ENCODE data around the gene EFCAB6.

DNA sequence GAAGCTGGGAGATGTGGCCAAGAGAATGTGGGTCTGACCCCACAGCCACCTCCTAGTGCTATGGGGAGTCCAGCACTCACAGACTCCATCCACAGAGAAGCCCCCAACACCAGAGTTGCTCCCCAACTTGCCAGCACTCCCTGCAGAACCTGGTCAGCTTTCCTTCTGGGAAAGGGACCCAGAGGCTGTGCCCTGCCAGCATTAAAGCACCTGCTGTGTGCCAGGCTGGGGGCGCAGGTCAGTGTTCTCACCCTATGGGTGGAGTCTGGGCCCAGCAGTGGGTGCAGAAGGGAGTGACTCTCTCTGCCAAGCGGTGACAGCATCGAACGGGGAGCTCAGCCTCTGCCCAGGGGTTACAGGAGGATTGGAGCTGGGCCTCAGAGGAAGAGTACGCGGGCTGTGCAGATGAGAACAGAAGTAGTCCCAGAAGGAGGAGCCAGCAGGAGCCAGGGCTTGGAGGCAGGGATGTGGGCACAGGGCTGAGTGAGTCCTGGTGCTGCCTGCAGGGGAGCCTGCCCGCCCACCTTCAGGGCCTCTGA lies 285.9 kb downstream of the EFCAB6 start:
- no peak for TF ChIP-seq CTCF (IDR thresholded peaks at IDR 0.05)
- TF ChIP-seq POLR2A (IDR thresholded peaks at IDR 0.05) = no peak

All from breast epithelium (tissue), 3 donors.